DND-41 (cell line): ENCODE data around the gene CCDC102B.

Experiments used
- CTCF ChIP-seq: IDR thresholded peaks from 2 replicates; pipeline ENCODE4 v1.5.1; 2012; ENCODE audit warnings: borderline replicate concordance, low read length, moderate library complexity, mild to moderate bottlenecking; ENCODE audit not compliant: poor library complexity, severe bottlenecking; ENCODE audit errors: extremely low read depth
- EZH2 ChIP-seq: IDR thresholded peaks from 3 replicates; pipeline ENCODE4 v1.6.1; 2012; ENCODE audit warnings: borderline replicate concordance, low read depth, mild to moderate bottlenecking, moderate library complexity, low read length, inconsistent platforms; ENCODE audit not compliant: severe bottlenecking

- TF ChIP-seq CTCF (no peak), EZH2 (no peak)
Measured at GRCh38 chr18:68954738-68955137, 156.9 kb downstream of the CCDC102B start.
